OCI-LY1 (cell line): ENCODE measurements around the gene TUBB1.
"Not testable (repeated sequence)": the region's sequence is repeated elsewhere in the genome, so short reads cannot be mapped to it uniquely, and the experiment has no call there.

Experiments used
- H2AFZ ChIP-seq: fragments of 200-600 bp; sonication (generic), shearing (Covaris generic); 2 replicates; pipeline ENCODE4 v1.6.0; 2014; ENCODE audit warnings: antibody characterized with exemption, mild to moderate bottlenecking, low read length
- H3F3A ChIP-seq: fragments of 200-600 bp; sonication (generic), shearing (Covaris generic); 2 replicates; pipeline ENCODE4 v1.6.0; 2014; ENCODE audit warnings: mild to moderate bottlenecking, antibody characterized with exemption, low read length, moderate library complexity; ENCODE audit not compliant: insufficient read depth
- H3K27ac ChIP-seq: fragments of 200-600 bp; sonication (generic); 2 replicates; pipeline ENCODE4 v1.5.1; 2014; ENCODE audit warnings: low read length, mixed run types, mild to moderate bottlenecking, low read depth; ENCODE audit not compliant: poor library complexity, severe bottlenecking
- H3K27me3 ChIP-seq: fragments of 200-600 bp; sonication (generic); 2 replicates; pipeline ENCODE4 v1.6.0; 2014; ENCODE audit warnings: antibody characterized with exemption, mild to moderate bottlenecking, low read length, moderate library complexity; ENCODE audit not compliant: insufficient read depth
- H3K36me3 ChIP-seq: fragments of 200-600 bp; sonication (generic); 2 replicates; pipeline ENCODE4 v1.6.1; 2014; ENCODE audit warnings: mild to moderate bottlenecking, antibody characterized with exemption, low read length, moderate library complexity, mixed read lengths; ENCODE audit not compliant: insufficient read depth
- H3K4me1 ChIP-seq: fragments of 200-600 bp; sonication (generic); 2 replicates; pipeline ENCODE4 v1.5.1; 2014; ENCODE audit warnings: mild to moderate bottlenecking, low read length, moderate library complexity; ENCODE audit not compliant: insufficient read depth, severe bottlenecking
- H3K4me2 ChIP-seq: fragments of 200-600 bp; sonication (generic), shearing (Covaris generic); 2 replicates; pipeline ENCODE4 v1.6.1; 2014; ENCODE audit warnings: low read length
- H3K4me3 ChIP-seq: fragments of 200-600 bp; sonication (generic); 2 replicates; pipeline ENCODE4 v1.5.1; 2014; ENCODE audit warnings: low read length, low read depth, mild to moderate bottlenecking, mixed read lengths; ENCODE audit not compliant: poor library complexity, severe bottlenecking
- H3K79me2 ChIP-seq: fragments of 200-600 bp; shearing (Covaris generic); 2 replicates; pipeline ENCODE4 v1.6.1; 2016; ENCODE audit warnings: mixed run types, low read length, mixed read lengths; ENCODE audit not compliant: insufficient read depth
- H3K9ac ChIP-seq: fragments of 200-600 bp; sonication (generic), shearing (Covaris generic); 2 replicates; pipeline ENCODE4 v1.6.1; 2014; ENCODE audit warnings: mild to moderate bottlenecking, low read length, mixed read lengths
- H3K9me2 ChIP-seq: fragments of 200-600 bp; sonication (generic), shearing (Covaris generic); 2 replicates; pipeline ENCODE4 v1.6.1; 2014; ENCODE audit warnings: low read depth, mild to moderate bottlenecking, low read length, mixed read lengths
- H3K9me3 ChIP-seq: fragments of 200-600 bp; shearing (Covaris generic); 2 replicates; pipeline ENCODE4 v1.6.1; 2014; ENCODE audit warnings: low read length, mixed read lengths
- H4K20me1 ChIP-seq: fragments of 200-600 bp; sonication (generic), shearing (Covaris generic); 2 replicates; pipeline ENCODE4 v1.6.0; 2016; ENCODE audit warnings: mild to moderate bottlenecking, low read length; ENCODE audit not compliant: insufficient read depth
- CTCF ChIP-seq: fragments of 200-600 bp; sonication (generic), shearing (Covaris generic); IDR thresholded peaks from 2 replicates; pipeline ENCODE4 v1.5.1; 2017; ENCODE audit warnings: mild to moderate bottlenecking, antibody characterized with exemption, low read length, moderate library complexity, mixed read lengths
- EZH2 ChIP-seq: fragments of 200-600 bp; sonication (generic), shearing (Covaris generic); IDR thresholded peaks from 2 replicates; pipeline ENCODE4 v1.8.0; 2017; ENCODE audit warnings: borderline replicate concordance, mixed run types, mild to moderate bottlenecking, antibody characterized with exemption, low read length, moderate library complexity, mixed read lengths

The TUBB1 gene

GRCh38 chr20:59040667-59041066, 21.4 kb downstream of the TUBB1 start:
- peaks cover 49% of the 10 kb centered on the region for H3K79me2 ChIP-seq
- H3K4me3 ChIP-seq, result peak overlapping the region; percentile 86
- H3F3A ChIP-seq, result 0 out of 2 replicates have a peak, but pooled peaks cover 3% of the 10 kb centered on the region
- no peaks in the 10 kb centered on the region for H3K9me3 ChIP-seq
- H3K9ac ChIP-seq, result peak overlapping the region; percentile 82; the same call in 1 of the 2 replicates
- no peaks in the 10 kb centered on the region for H3K27me3 ChIP-seq
- H3K9me2 ChIP-seq, result no peaks in the 10 kb centered on the region
- H3K4me2 ChIP-seq, result peak overlapping the region; percentile 80
- peaks cover 52% of the 10 kb centered on the region for H3K36me3 ChIP-seq
- H2AFZ ChIP-seq, result no peak overlapping the region
- no peak overlapping the region for H3K27ac ChIP-seq
- peaks cover 48% of the 10 kb centered on the region for H3K4me1 ChIP-seq
- no peaks in the 10 kb centered on the region for H4K20me1 ChIP-seq
- TF ChIP-seq EZH2 (no peak), CTCF (no peak)

- H3K27me3 ChIP-seq, H3K27ac ChIP-seq, H3K9me3 ChIP-seq, H4K20me1 ChIP-seq, H3F3A ChIP-seq, H3K9me2 ChIP-seq, H2AFZ ChIP-seq: not testable (repeated sequence)
- H3K4me2 ChIP-seq, result peak overlapping the region; percentile 80
- peaks cover 49% of the 10 kb centered on the region for H3K79me2 ChIP-seq
- H3K4me3 ChIP-seq, result peak overlapping the region; percentile 86
- H3K4me1 ChIP-seq, result peaks cover 48% of the 10 kb centered on the region
- peaks cover 44% of the 10 kb centered on the region for H3K36me3 ChIP-seq
- H3K9ac ChIP-seq, result peak overlapping the region; percentile 82
Measured at GRCh38 chr20:59041487-59041886, 22.3 kb downstream of the TUBB1 start.

- Histone ChIP-seq H3K9me2 (no peaks in the 10 kb centered on the region), H4K20me1 (no peaks in the 10 kb centered on the region), H2AFZ (no peak within 1 kb of the TSS), H3K36me3 (peaks cover 36% of the 10 kb centered on the region), H3K4me1 (peaks cover 48% of the 10 kb centered on the region), H3K4me2 (peak within 1 kb of the TSS; percentile 96), H3K9ac (peak within 1 kb of the TSS; percentile 87), H3F3A (no peaks in the 10 kb centered on the region), H3K27ac (peak within 1 kb of the TSS; percentile 25), H3K27me3 (no peaks in the 10 kb centered on the region), H3K79me2 (peaks cover 49% of the 10 kb centered on the region), H3K9me3 (no peaks in the 10 kb centered on the region), H3K4me3 (peak within 1 kb of the TSS; percentile 86)
- TF ChIP-seq EZH2 (no peak), CTCF (no peak)
Measured at GRCh38 chr20:59042151-59042795, 23.0 kb downstream of the TUBB1 start, which contains the start of gene PRELID3B. Gene PRELID3B, minus strand, starts transcription at chr20:59042786. Its CDS starts 56 bp downstream, at chr20:59042730.
